ENCODE measurements around the gene JPH2. TPM values are rescaled to one million over a fixed set of nuclear protein-coding genes. Genes with fewer than 3 reads are reported as not detected.

JPH2 gene
- total RNA-seq, 2 donors from 2014 or later, result 29.1 to 31.1 TPM

GRCh38 chr20:44089987-44090674 lies 96.9 kb downstream of the JPH2 start:
- intact Hi-C loops (cut with DNase I), result no loop called here
- H3K27me3 ChIP-seq (replicated peaks; ENCODE audit: insufficient read depth), result no peaks in the 10 kb centered on the region
- no peak for TF ChIP-seq CTCF (IDR thresholded peaks at IDR 0.05)
- TF ChIP-seq POLR2AphosphoS5 (IDR thresholded peaks at IDR 0.05), result no peak
- no peak for TF ChIP-seq POLR2A (IDR thresholded peaks at IDR 0.05)
- no peaks in the 10 kb centered on the region for H3K9me3 ChIP-seq
- no peak overlapping the region for H3K4me3 ChIP-seq
- WGBS, result 63% methylated on average over 7 of the region's 7 CpGs
- no peak for DNase-seq (ENCODE audit: low spot score)
- no peak overlapping the region for H3K27ac ChIP-seq
- H3K36me3 ChIP-seq, result no peaks in the 10 kb centered on the region
- peaks cover 3% of the 10 kb centered on the region for H3K4me1 ChIP-seq (replicated peaks)

GRCh38 chr20:44087857-44088120 lies 99.2 kb downstream of the JPH2 start:
- Histone ChIP-seq H3K4me3 (no peak overlapping the region), H3K4me1 (replicated peaks) (peaks cover 3% of the 10 kb centered on the region), H3K27ac (no peak overlapping the region), H3K27me3 (replicated peaks; ENCODE audit: insufficient read depth) (no peaks in the 10 kb centered on the region), H3K9me3 (no peaks in the 10 kb centered on the region), H3K36me3 (no peaks in the 10 kb centered on the region)
- TF ChIP-seq POLR2A (IDR thresholded peaks at IDR 0.05) (no peak), CTCF (IDR thresholded peaks at IDR 0.05) (no peak), POLR2AphosphoS5 (IDR thresholded peaks at IDR 0.05) (no peak)
- WGBS, result 64% methylated on average over 4 of the region's 4 CpGs
- no peak for DNase-seq (ENCODE audit: low spot score)
- intact Hi-C loops (cut with DNase I), result no loop called here

- intact Hi-C loops (cut with DNase I), result no loop called here
- peak; percentile 70 for DNase-seq (ENCODE audit: low spot score)
- WGBS, result 28% methylated on average over 15 of the region's 15 CpGs
These were observed 99.7 kb downstream of the JPH2 start for GRCh38 chr20:44087051-44087856.

GRCh38 chr20:44085616-44086434 lies 101.2 kb downstream of the JPH2 start:
- H3K4me3 ChIP-seq, result no peak overlapping the region
- H3K27me3 ChIP-seq (replicated peaks; ENCODE audit: insufficient read depth), result no peaks in the 10 kb centered on the region
- WGBS, result 94% methylated on average over 17 of the region's 17 CpGs
- no peak overlapping the region for H3K27ac ChIP-seq
- H3K4me1 ChIP-seq (replicated peaks), result peaks cover 3% of the 10 kb centered on the region
- TF ChIP-seq POLR2A (IDR thresholded peaks at IDR 0.05) (no peak), CTCF (IDR thresholded peaks at IDR 0.05) (no peak), POLR2AphosphoS5 (IDR thresholded peaks at IDR 0.05) (no peak)
- intact Hi-C loops (cut with DNase I), result no loop called here
- DNase-seq (ENCODE audit: low spot score), result no peak
- H3K9me3 ChIP-seq, result no peaks in the 10 kb centered on the region
- no peaks in the 10 kb centered on the region for H3K36me3 ChIP-seq

More at GRCh38 chr20:44087051-44087856, 99.7 kb downstream of the JPH2 start:
- H3K4me3 ChIP-seq, result no peak overlapping the region
- no peak overlapping the region for H3K27ac ChIP-seq
- no peaks in the 10 kb centered on the region for H3K27me3 ChIP-seq (replicated peaks; ENCODE audit: insufficient read depth)
- peaks cover 3% of the 10 kb centered on the region for H3K4me1 ChIP-seq (replicated peaks)
- no peaks in the 10 kb centered on the region for H3K36me3 ChIP-seq
- no peaks in the 10 kb centered on the region for H3K9me3 ChIP-seq
- TF ChIP-seq POLR2A (IDR thresholded peaks at IDR 0.05) (no peak), POLR2AphosphoS5 (IDR thresholded peaks at IDR 0.05) (peak; percentile 73)

GRCh38 chr20:44084891-44085290 lies 102.1 kb downstream of the JPH2 start:
- 99% methylated on average over 7 of the region's 7 CpGs for WGBS
- TF ChIP-seq POLR2AphosphoS5 (IDR thresholded peaks at IDR 0.05) (no peak), POLR2A (IDR thresholded peaks at IDR 0.05) (no peak), CTCF (IDR thresholded peaks at IDR 0.05) (no peak)
- no peaks in the 10 kb centered on the region for H3K27me3 ChIP-seq (replicated peaks; ENCODE audit: insufficient read depth)
- no peaks in the 10 kb centered on the region for H3K9me3 ChIP-seq
- no peaks in the 10 kb centered on the region for H3K36me3 ChIP-seq
- intact Hi-C loops (cut with DNase I), result loop anchor here (5.0 kb wide), 3 partner anchors 68 to 548 kb away; no protein-coding TSS in a partner anchor
- DNase-seq (ENCODE audit: low spot score), result no peak
- H3K4me1 ChIP-seq (replicated peaks), result peaks cover 3% of the 10 kb centered on the region
- no peak overlapping the region for H3K27ac ChIP-seq
- H3K4me3 ChIP-seq, result no peak overlapping the region
